Gastrocnemius medialis (tissue), 4 donors: ENCODE measurements around the gene TFB1M. TPM values are rescaled to one million over a fixed set of nuclear protein-coding genes. Genes with fewer than 3 reads are reported as not detected.

Experiments used
- ATAC-seq, 2 donors: fragments of 150-250 bp; one replicate each; pipeline ENCODE4 v1.9.1; 2016
- DNase-seq, 2 donors: peaks; one replicate each; pipeline ENCODE4 v3.0.0-alpha.2; 2019
- H3K27ac ChIP-seq, 4 donors: fragments of 200-600 bp; sonication (generic); 1 replicate in 1 of 4; 2 replicates in 3 of 4; pipeline ENCODE4 v1.5.1; 2016 to 2018; ENCODE audit warnings: mild to moderate bottlenecking in 2 of 4, moderate library complexity in 1 of 4
- H3K27me3 ChIP-seq, 3 donors: fragments of 200-600 bp; sonication (generic) in 2 of 3; 1 replicate in 1 of 3; 2 replicates in 2 of 3; pipeline versions ENCODE4 v1.5.1 to v1.6.0; 2016 to 2019; ENCODE audit warnings: mild to moderate bottlenecking in 1 of 3, moderate library complexity in 1 of 3
- H3K36me3 ChIP-seq, 2 donors: fragments of 200-600 bp; sonication (generic) in 1 of 2; one replicate each; pipeline ENCODE4 v1.5.1; 2017 to 2018
- H3K4me1 ChIP-seq, 2 donors: fragments of 200-600 bp; sonication (generic) in 1 of 2; one replicate each; pipeline ENCODE4 v1.5.1; 2016 to 2017; ENCODE audit warnings: mild to moderate bottlenecking in 2 of 2
- H3K4me3 ChIP-seq, 4 donors: fragments of 200-600 bp; sonication (generic) in 3 of 4; 1 replicate in 1 of 4; 2 replicates in 3 of 4; pipeline ENCODE4 v1.5.1; 2016 to 2019; ENCODE audit warnings: mild to moderate bottlenecking in 2 of 4
- H3K9me3 ChIP-seq, 3 donors: fragments of 200-600 bp; sonication (generic) in 2 of 3; 1 replicate in 1 of 3; 2 replicates in 2 of 3; pipeline ENCODE4 v1.5.1; 2016 to 2019
- POLR2A ChIP-seq, 2 donors: fragments of 450-650 bp; IDR thresholded peaks; one replicate each; pipeline ENCODE4 v1.6.1; 2017; ENCODE audit warnings: antibody characterized with exemption in 2 of 2, mild to moderate bottlenecking in 2 of 2, moderate library complexity in 2 of 2
- in situ Hi-C, 4 donors: fragments of 200-750 bp; cut with MboI; loops; one replicate each; pipeline versions ENCODE4 v1.15.0 to v1.8.0; 2017; ENCODE audit warnings: low sequenced_read_pairs in 4 of 4
- intact Hi-C: fragments of 100-400 bp; cut with DNase I; formaldehyde crosslinking; loops from one replicate; pipeline ENCODE4 v1.15.1; 2023; ENCODE audit warnings: low total_unique reads
- total RNA-seq, 4 donors: library from RNA; depleted of rRNA; stranded (reverse); fragments of >200 nt; gene quantifications; one replicate each; pipeline versions ENCODE4 v1.1.0 to v1.2.3, GENCODE V29; 2016
- TF ChIP-seq, protein P1 (sequence below), 5 experiments: fragments of 450-650 bp in 3 of 5; fragments of 200-600 bp in 2 of 5; sonication (generic) in 2 of 5; IDR thresholded peaks in 4 of 5; conservative IDR thresholded peaks in 1 of 5; 1 replicate in 4 of 5; 2 replicates in 1 of 5; pipeline ENCODE4 v1.5.1; 2016 to 2019; ENCODE audit warnings: antibody characterized with exemption in 5 of 5, mild to moderate bottlenecking in 3 of 5, moderate library complexity in 3 of 5

TFB1M gene
- total RNA-seq, 4 donors from 2014 or later = 13.4 to 34.4 (median 29.2) TPM

DNA sequence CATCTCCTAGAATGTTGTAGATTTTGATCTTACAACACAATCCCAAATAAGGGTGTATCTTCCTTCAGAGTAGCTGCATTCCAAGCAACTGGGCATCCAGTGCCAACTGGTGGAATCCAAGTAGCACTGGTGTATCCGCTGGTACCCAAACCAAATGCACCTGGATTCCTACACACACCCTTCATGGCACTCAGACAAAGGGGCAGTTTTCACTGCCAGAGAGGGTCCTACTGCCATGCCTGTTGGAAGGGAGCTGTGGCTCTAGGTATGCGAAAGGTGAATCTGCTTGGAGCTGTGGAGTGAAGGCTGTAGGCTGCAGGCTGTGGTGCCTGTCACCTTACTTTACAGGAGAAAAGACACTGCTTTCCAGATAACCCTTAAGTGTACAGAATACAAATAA, 67.5 kb downstream of the TFB1M start:
- Histone ChIP-seq H3K9me3 (no peaks in the 10 kb centered on the region), H3K27me3 (no peaks in the 10 kb centered on the region), H3K4me3 (no peak overlapping the region), H3K27ac (no peak overlapping the region), H3K36me3 (peaks cover 0 to 28% of the 10 kb centered on the region in 2 donors), H3K4me1 (no peaks in the 10 kb centered on the region)
- intact Hi-C loops = no loop called here
- DNase-seq (no peak), ATAC-seq (no peak)
- TF ChIP-seq, protein P1, sequence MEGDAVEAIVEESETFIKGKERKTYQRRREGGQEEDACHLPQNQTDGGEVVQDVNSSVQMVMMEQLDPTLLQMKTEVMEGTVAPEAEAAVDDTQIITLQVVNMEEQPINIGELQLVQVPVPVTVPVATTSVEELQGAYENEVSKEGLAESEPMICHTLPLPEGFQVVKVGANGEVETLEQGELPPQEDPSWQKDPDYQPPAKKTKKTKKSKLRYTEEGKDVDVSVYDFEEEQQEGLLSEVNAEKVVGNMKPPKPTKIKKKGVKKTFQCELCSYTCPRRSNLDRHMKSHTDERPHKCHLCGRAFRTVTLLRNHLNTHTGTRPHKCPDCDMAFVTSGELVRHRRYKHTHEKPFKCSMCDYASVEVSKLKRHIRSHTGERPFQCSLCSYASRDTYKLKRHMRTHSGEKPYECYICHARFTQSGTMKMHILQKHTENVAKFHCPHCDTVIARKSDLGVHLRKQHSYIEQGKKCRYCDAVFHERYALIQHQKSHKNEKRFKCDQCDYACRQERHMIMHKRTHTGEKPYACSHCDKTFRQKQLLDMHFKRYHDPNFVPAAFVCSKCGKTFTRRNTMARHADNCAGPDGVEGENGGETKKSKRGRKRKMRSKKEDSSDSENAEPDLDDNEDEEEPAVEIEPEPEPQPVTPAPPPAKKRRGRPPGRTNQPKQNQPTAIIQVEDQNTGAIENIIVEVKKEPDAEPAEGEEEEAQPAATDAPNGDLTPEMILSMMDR (IDR thresholded peaks at IDR 0.05 in 4 of 5, conservative IDR thresholded peaks at IDR 0.05 in 1 of 5) = no peak
- no peak for TF ChIP-seq POLR2A (IDR thresholded peaks at IDR 0.05)
- in situ Hi-C loops = loop anchor here in 1 of 4 donors (10.0 kb wide), 1 partner anchor 72 kb away; no protein-coding TSS in a partner anchor

GRCh38 chr6:155245831-155246230, 68.5 kb downstream of the TFB1M start:
- ATAC-seq (no peak), DNase-seq (no peak)
- intact Hi-C loops = no loop called here
- H3K4me3 ChIP-seq = no peak overlapping the region
- H3K4me1 ChIP-seq = no peaks in the 10 kb centered on the region
- H3K27ac ChIP-seq = no peak overlapping the region
- H3K27me3 ChIP-seq = no peaks in the 10 kb centered on the region
- peaks cover 0 to 22% of the 10 kb centered on the region in 2 donors for H3K36me3 ChIP-seq
- TF ChIP-seq, protein P1 (IDR thresholded peaks at IDR 0.05 in 4 of 5, conservative IDR thresholded peaks at IDR 0.05 in 1 of 5) = no peak
- no peak for TF ChIP-seq POLR2A (IDR thresholded peaks at IDR 0.05)
- no peaks in the 10 kb centered on the region for H3K9me3 ChIP-seq
- in situ Hi-C loops = loop anchor here in 1 of 4 donors (10.0 kb wide), 1 partner anchor 71 kb away; no protein-coding TSS in a partner anchor

- TF ChIP-seq POLR2A (IDR thresholded peaks at IDR 0.05) = no peak
- TF ChIP-seq, protein P1 (IDR thresholded peaks at IDR 0.05 in 4 of 5, conservative IDR thresholded peaks at IDR 0.05 in 1 of 5) = no peak
- in situ Hi-C loops = loop anchor here in 1 of 4 donors (10.0 kb wide), 1 partner anchor 70 kb away; no protein-coding TSS in a partner anchor
Observed at GRCh38 chr6:155245193-155245592, 69.1 kb downstream of the TFB1M start.

GRCh38 chr6:155244434-155244833, 69.8 kb downstream of the TFB1M start:
- Histone ChIP-seq H3K9me3 (no peaks in the 10 kb centered on the region), H3K27me3 (no peaks in the 10 kb centered on the region), H3K4me1 (no peaks in the 10 kb centered on the region), H3K27ac (no peak overlapping the region), H3K4me3 (no peak overlapping the region), H3K36me3 (peaks cover 0 to 22% of the 10 kb centered on the region in 2 donors)
- DNase-seq (no peak), ATAC-seq (no peak)
- intact Hi-C loops = no loop called here
- in situ Hi-C loops = loop anchor here in 1 of 4 donors (10.0 kb wide), 1 partner anchor 70 kb away; no protein-coding TSS in a partner anchor
- TF ChIP-seq, protein P1 (IDR thresholded peaks at IDR 0.05 in 4 of 5, conservative IDR thresholded peaks at IDR 0.05 in 1 of 5) = no peak
- TF ChIP-seq POLR2A (IDR thresholded peaks at IDR 0.05) = no peak

More at GRCh38 chr6:155245193-155245592, 69.1 kb downstream of the TFB1M start:
- DNase-seq = no peak
- H3K9me3 ChIP-seq = no peaks in the 10 kb centered on the region
- no peak overlapping the region for H3K27ac ChIP-seq
- peaks cover 0 to 22% of the 10 kb centered on the region in 2 donors for H3K36me3 ChIP-seq
- H3K4me3 ChIP-seq = no peak overlapping the region
- no peaks in the 10 kb centered on the region for H3K27me3 ChIP-seq
- intact Hi-C loops = no loop called here
- ATAC-seq = no peak
- H3K4me1 ChIP-seq = no peaks in the 10 kb centered on the region

- Histone ChIP-seq H3K27ac (no peak overlapping the region), H3K36me3 (peaks cover 0 to 11% of the 10 kb centered on the region in 2 donors), H3K4me1 (no peaks in the 10 kb centered on the region), H3K27me3 (no peaks in the 10 kb centered on the region), H3K9me3 (no peaks in the 10 kb centered on the region), H3K4me3 (no peak overlapping the region)
- DNase-seq (no peak), ATAC-seq (no peak)
- in situ Hi-C loops (loop anchor here in 1 of 4 donors (10.0 kb wide), 1 partner anchor 67 kb away; no protein-coding TSS in a partner anchor), intact Hi-C loops (no loop called here)
- no peak for TF ChIP-seq POLR2A (IDR thresholded peaks at IDR 0.05)
- TF ChIP-seq, protein P1 (IDR thresholded peaks at IDR 0.05 in 4 of 5, conservative IDR thresholded peaks at IDR 0.05 in 1 of 5) = no peak
Observed at GRCh38 chr6:155241966-155242365, 72.3 kb downstream of the TFB1M start.
